GM21515 (cell line): ENCODE data around the gene ATP10B.

Experiments
- ATAC-seq: cut with Tn5 transposase; IDR thresholded peaks from one replicate; pipeline ENCODE4 v1.9.1; 2021; ENCODE audit not compliant: unreplicated experiment

ATP10B gene

DNA sequence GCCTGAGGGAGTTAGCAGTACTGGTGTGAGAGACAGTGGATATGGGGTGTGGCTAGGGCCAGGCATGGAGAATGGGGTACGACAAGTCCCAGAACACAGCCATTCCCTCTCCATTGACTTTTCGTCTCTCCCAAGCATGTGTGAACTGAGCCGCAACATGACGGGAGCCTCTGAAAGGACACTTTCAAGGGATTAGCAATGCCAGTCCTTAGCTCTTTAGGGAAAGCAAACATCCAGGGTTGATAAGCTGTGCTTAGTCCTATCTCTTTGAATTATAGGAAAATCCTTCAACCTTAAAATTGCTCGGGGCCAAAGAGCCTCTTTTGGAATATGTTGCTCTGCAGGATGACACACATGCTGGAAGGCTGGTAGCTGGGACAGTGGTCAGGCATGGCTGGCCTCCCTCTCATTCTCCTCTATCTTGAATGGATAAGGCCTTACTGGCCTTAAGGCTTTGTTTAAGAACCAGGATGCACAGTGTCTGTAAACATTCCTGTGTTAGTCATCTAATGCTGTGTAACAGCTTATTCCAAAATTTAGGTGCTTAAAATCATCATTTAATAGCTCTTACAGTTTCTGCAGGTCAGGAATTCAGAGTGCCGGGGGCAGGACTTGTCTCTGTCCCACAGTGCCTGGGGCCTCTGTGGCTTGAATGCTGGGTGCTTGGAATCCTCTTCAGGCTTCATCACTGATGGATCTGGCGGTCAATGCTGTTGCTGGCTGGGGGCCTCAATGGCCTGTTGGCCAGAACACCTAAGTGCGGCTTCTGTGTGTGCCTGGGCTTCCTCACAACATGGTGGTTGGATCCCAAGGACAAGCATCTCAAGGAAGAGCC, 335.1 kb downstream of the ATP10B start:
- ATAC-seq: no peak

- ATAC-seq: no peak
These were observed 337.1 kb downstream of the ATP10B start for GRCh38 chr5:160514866-160515265.

DNA sequence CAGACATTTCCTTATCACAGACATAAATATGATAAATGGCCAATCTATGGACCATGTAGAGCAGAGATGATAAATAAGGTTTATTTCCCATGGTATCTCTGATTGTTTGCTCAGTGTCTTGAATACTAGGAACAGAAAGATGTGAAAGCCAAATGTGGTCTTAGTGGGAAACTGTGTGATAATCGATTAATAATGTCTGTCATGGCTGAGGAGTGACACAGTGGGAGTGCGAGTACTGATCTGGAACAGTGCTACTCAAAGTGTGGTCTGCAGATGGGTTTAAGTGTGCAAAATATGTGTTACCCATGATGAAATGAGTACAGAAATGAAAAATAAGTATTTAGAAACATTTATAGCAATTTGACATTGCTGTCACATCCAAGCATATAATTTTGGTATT, 337.8 kb downstream of the ATP10B start:
- no peak for ATAC-seq

DNA sequence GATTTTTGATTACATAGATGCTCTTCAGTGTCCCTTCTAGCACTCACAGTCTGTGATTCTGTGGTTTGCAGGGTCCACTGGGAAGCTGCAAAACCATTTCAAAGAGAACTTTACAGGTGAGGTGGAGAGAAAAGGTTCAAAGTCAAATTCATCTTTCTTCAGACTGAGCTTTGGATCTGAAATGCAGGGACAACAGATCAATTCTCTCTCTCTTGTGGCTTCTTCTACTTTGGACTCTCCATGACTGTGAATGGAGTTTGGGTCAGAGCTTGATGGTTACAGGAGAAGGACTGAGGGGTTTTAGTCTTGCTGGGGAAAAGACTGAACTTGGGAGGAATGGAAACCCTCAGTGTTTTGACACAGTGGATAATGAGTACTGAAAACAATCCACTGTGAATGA, 338.5 kb downstream of the ATP10B start:
- ATAC-seq: no peak
